Measurements from ENCODE around the gene FURIN. TPM values are rescaled to one million over a fixed set of nuclear protein-coding genes. Genes with fewer than 3 reads are reported as not detected.
"Not testable (repeated sequence)": the region's sequence is repeated elsewhere in the genome, so short reads cannot be mapped to it uniquely, and the experiment has no call there.

Gene FURIN
- polyA plus RNA-seq, 4 donors, result 22.8 to 112 (median 38.5) TPM

GRCh38 chr15:90892498-90893174 is 24.2 kb downstream of the FURIN start:
- peaks cover 0 to 69% (median 6%) of the 10 kb centered on the region in 3 donors for H3K36me3 ChIP-seq (ENCODE audit: control insufficient read depth in 3 of 3, insufficient read depth in 2 of 3, low read depth in 1 of 3, low read length in 3 of 3)
- no peak overlapping the region for H3K4me3 ChIP-seq (ENCODE audit: low read depth in 1 of 3, low read length in 3 of 3)
- H3K9me3 ChIP-seq (ENCODE audit: control insufficient read depth in 2 of 2, insufficient read depth in 1 of 2, low read depth in 1 of 2, low read length in 1 of 2), result no peaks in the 10 kb centered on the region
- no peaks in the 10 kb centered on the region for H3K4me1 ChIP-seq (ENCODE audit: control insufficient read depth in 3 of 3, insufficient read depth in 2 of 3, low read depth in 1 of 3, low read length in 2 of 3)
- H3K27ac ChIP-seq (ENCODE audit: low read depth in 1 of 3, low read length in 2 of 3), result no peak overlapping the region
- FAIRE-seq (no peak), DNase-seq (no peak)
- no peaks in the 10 kb centered on the region for H3K27me3 ChIP-seq (ENCODE audit: control insufficient read depth in 3 of 3, insufficient read depth in 3 of 3, low read length in 3 of 3)
- 95 to 97% (median 96%) methylated on average over 27 to 29 of the region's 29 CpGs for WGBS, 3 donors

- WGBS, 3 donors, result 93 to 95% (median 94%) methylated on average over 31 to 33 of the region's 33 CpGs
- Histone ChIP-seq H3K36me3 (ENCODE audit: control insufficient read depth in 3 of 3, insufficient read depth in 2 of 3, low read depth in 1 of 3, low read length in 3 of 3) (peaks cover 0 to 63% (median 6%) of the 10 kb centered on the region in 3 donors), H3K4me3 (ENCODE audit: low read depth in 1 of 3, low read length in 3 of 3) (no peak overlapping the region), H3K27me3 (ENCODE audit: control insufficient read depth in 3 of 3, insufficient read depth in 3 of 3, low read length in 3 of 3) (no peaks in the 10 kb centered on the region), H3K27ac (ENCODE audit: low read depth in 1 of 3, low read length in 2 of 3) (no peak overlapping the region), H3K4me1 (ENCODE audit: control insufficient read depth in 3 of 3, insufficient read depth in 2 of 3, low read depth in 1 of 3, low read length in 2 of 3) (no peaks in the 10 kb centered on the region), H3K9me3 (ENCODE audit: control insufficient read depth in 2 of 2, insufficient read depth in 1 of 2, low read depth in 1 of 2, low read length in 1 of 2) (no peaks in the 10 kb centered on the region)
- no peak for FAIRE-seq
- DNase-seq, result no peak
Observed at GRCh38 chr15:90893175-90894090, 25.0 kb downstream of the FURIN start.

GRCh38 chr15:90895571-90896117 is 27.3 kb downstream of the FURIN start:
- WGBS, 3 donors, result 67 to 89% (median 84%) methylated on average over 10 of the region's 10 CpGs
- Histone ChIP-seq H3K4me1 (ENCODE audit: control insufficient read depth in 3 of 3, insufficient read depth in 2 of 3, low read depth in 1 of 3, low read length in 2 of 3) (no peaks in the 10 kb centered on the region), H3K36me3 (ENCODE audit: control insufficient read depth in 3 of 3, insufficient read depth in 2 of 3, low read depth in 1 of 3, low read length in 3 of 3) (peaks cover 0 to 45% (median 6%) of the 10 kb centered on the region in 3 donors), H3K9me3 (ENCODE audit: control insufficient read depth in 2 of 2, insufficient read depth in 1 of 2, low read depth in 1 of 2, low read length in 1 of 2) (no peaks in the 10 kb centered on the region), H3K27me3 (ENCODE audit: control insufficient read depth in 3 of 3, insufficient read depth in 3 of 3, low read length in 3 of 3) (no peaks in the 10 kb centered on the region), H3K27ac (ENCODE audit: low read depth in 1 of 3, low read length in 2 of 3) (no peak overlapping the region), H3K4me3 (ENCODE audit: low read depth in 1 of 3, low read length in 3 of 3) (no peak overlapping the region)
- DNase-seq (no peak), FAIRE-seq (no peak)

- not testable (repeated sequence) for DNase-seq
Observed at GRCh38 chr15:90897131-90897655, 28.8 kb downstream of the FURIN start.

GRCh38 chr15:90901175-90902039 is 33.0 kb downstream of the FURIN start:
- DNase-seq (peak in 1 of 2 donors; percentile 36), FAIRE-seq (no peak)
- H3K4me1 ChIP-seq (ENCODE audit: control insufficient read depth in 3 of 3, insufficient read depth in 2 of 3, low read depth in 1 of 3, low read length in 2 of 3), result peaks cover 0 to 13% (median 2%) of the 10 kb centered on the region in 3 donors
- 38 to 49% (median 44%) methylated on average over 14 of the region's 14 CpGs for WGBS, 3 donors
- H3K36me3 ChIP-seq (ENCODE audit: control insufficient read depth in 3 of 3, insufficient read depth in 2 of 3, low read depth in 1 of 3, low read length in 3 of 3), result peaks cover 3 to 22% (median 11%) of the 10 kb centered on the region in 3 donors
- H3K9me3 ChIP-seq (ENCODE audit: control insufficient read depth in 2 of 2, insufficient read depth in 1 of 2, low read depth in 1 of 2, low read length in 1 of 2), result no peaks in the 10 kb centered on the region
- H3K27me3 ChIP-seq (ENCODE audit: control insufficient read depth in 3 of 3, insufficient read depth in 3 of 3, low read length in 3 of 3), result no peaks in the 10 kb centered on the region
- H3K27ac ChIP-seq (ENCODE audit: low read depth in 1 of 3, low read length in 2 of 3), result peak overlapping the region; percentile 93 to 95 (median 94)
- peak overlapping the region in 1 of 3 donors; percentile 81 for H3K4me3 ChIP-seq (ENCODE audit: low read depth in 1 of 3, low read length in 3 of 3)

More at GRCh38 chr15:90897131-90897655, 28.8 kb downstream of the FURIN start:
- H3K4me3 ChIP-seq (ENCODE audit: low read depth in 1 of 3, low read length in 3 of 3); H3K4me1 ChIP-seq (ENCODE audit: control insufficient read depth in 3 of 3, insufficient read depth in 2 of 3, low read depth in 1 of 3, low read length in 2 of 3); H3K27me3 ChIP-seq (ENCODE audit: control insufficient read depth in 3 of 3, insufficient read depth in 3 of 3, low read length in 3 of 3); H3K9me3 ChIP-seq (ENCODE audit: control insufficient read depth in 2 of 2, insufficient read depth in 1 of 2, low read depth in 1 of 2, low read length in 1 of 2); H3K27ac ChIP-seq (ENCODE audit: low read depth in 1 of 3, low read length in 2 of 3); FAIRE-seq: not testable (repeated sequence)
- 88 to 95% (median 92%) methylated on average over 14 of the region's 14 CpGs for WGBS, 3 donors
- H3K36me3 ChIP-seq (ENCODE audit: control insufficient read depth in 3 of 3, insufficient read depth in 2 of 3, low read depth in 1 of 3, low read length in 3 of 3), result peaks cover 0 to 30% (median 6%) of the 10 kb centered on the region in 3 donors

- H3K27ac ChIP-seq (ENCODE audit: low read depth in 1 of 3, low read length in 2 of 3), result peak overlapping the region; percentile 93 to 95 (median 94)
- H3K4me3 ChIP-seq (ENCODE audit: low read depth in 1 of 3, low read length in 3 of 3), result peak overlapping the region; percentile 66 to 81 (median 73)
- WGBS, 3 donors, result 0 to 1% (median 1%) methylated on average over 55 to 71 of the region's 71 CpGs
- peaks cover 3 to 30% (median 16%) of the 10 kb centered on the region in 3 donors for H3K36me3 ChIP-seq (ENCODE audit: control insufficient read depth in 3 of 3, insufficient read depth in 2 of 3, low read depth in 1 of 3, low read length in 3 of 3)
- no peaks in the 10 kb centered on the region for H3K27me3 ChIP-seq (ENCODE audit: control insufficient read depth in 3 of 3, insufficient read depth in 3 of 3, low read length in 3 of 3)
- peaks cover 0 to 13% (median 2%) of the 10 kb centered on the region in 3 donors for H3K4me1 ChIP-seq (ENCODE audit: control insufficient read depth in 3 of 3, insufficient read depth in 2 of 3, low read depth in 1 of 3, low read length in 2 of 3)
- FAIRE-seq, result no peak
- peak; percentile 83 to 93 for DNase-seq
- H3K9me3 ChIP-seq (ENCODE audit: control insufficient read depth in 2 of 2, insufficient read depth in 1 of 2, low read depth in 1 of 2, low read length in 1 of 2), result no peaks in the 10 kb centered on the region
Observed at GRCh38 chr15:90902040-90902839, 33.9 kb downstream of the FURIN start.
